Measurements from ENCODE around the gene SCYGR6.
"Not testable (repeated sequence)": the region's sequence is repeated elsewhere in the genome, so short reads cannot be mapped to it uniquely, and the experiment has no call there.

Gene SCYGR6

DNA sequence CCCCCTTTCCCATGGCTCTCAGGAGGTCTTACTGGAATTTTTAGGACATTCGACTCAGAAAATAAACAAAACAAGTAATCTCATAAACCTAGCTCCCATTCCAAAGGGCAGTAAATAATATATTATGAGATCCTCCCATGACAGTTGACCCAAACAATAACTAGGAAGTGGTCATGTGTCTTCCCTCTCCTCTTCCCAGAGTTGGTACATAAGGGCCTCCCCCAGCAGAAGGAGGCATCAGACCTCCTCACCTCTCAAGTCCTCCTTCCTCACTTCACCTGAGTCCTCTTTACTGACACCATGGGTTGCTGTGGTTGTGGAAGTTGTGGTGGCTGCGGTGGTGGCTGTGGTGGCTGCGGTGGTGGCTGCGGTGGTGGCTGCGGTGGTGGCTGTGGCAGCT, 3.5 kb upstream of the SCYGR6 start, which contains the start of gene SCYGR7:
SCYGR7 (plus strand) TSS at position 301 of the 400 bp plus-strand sequence; CDS start at position 301, 0 bp downstream.
- ChIA-PET POLR2A (interaction anchor here (0.6 kb wide), 1 partner anchor 12 kb away, joined by 3 read pairs; no protein-coding TSS in a partner anchor), CTCF (no interaction called here)
- TF ChIP-seq ZNF658 (tag by site-specific recombination; IDR thresholded peaks at IDR 0.05) (no peak), ZIC2 (tag by site-specific recombination; IDR thresholded peaks at IDR 0.05) (no peak), ZNF473 (tag by site-specific recombination; IDR thresholded peaks at IDR 0.05) (no peak), ZNF501 (tag by site-specific recombination; IDR thresholded peaks at IDR 0.05) (no peak)
- TF ChIP-seq, protein P1, sequence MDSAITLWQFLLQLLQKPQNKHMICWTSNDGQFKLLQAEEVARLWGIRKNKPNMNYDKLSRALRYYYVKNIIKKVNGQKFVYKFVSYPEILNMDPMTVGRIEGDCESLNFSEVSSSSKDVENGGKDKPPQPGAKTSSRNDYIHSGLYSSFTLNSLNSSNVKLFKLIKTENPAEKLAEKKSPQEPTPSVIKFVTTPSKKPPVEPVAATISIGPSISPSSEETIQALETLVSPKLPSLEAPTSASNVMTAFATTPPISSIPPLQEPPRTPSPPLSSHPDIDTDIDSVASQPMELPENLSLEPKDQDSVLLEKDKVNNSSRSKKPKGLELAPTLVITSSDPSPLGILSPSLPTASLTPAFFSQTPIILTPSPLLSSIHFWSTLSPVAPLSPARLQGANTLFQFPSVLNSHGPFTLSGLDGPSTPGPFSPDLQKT (IDR thresholded peaks at IDR 0.05; ENCODE audit: borderline replicate concordance, low read depth, low read length): no peak
- TF ChIP-seq, protein P2, sequence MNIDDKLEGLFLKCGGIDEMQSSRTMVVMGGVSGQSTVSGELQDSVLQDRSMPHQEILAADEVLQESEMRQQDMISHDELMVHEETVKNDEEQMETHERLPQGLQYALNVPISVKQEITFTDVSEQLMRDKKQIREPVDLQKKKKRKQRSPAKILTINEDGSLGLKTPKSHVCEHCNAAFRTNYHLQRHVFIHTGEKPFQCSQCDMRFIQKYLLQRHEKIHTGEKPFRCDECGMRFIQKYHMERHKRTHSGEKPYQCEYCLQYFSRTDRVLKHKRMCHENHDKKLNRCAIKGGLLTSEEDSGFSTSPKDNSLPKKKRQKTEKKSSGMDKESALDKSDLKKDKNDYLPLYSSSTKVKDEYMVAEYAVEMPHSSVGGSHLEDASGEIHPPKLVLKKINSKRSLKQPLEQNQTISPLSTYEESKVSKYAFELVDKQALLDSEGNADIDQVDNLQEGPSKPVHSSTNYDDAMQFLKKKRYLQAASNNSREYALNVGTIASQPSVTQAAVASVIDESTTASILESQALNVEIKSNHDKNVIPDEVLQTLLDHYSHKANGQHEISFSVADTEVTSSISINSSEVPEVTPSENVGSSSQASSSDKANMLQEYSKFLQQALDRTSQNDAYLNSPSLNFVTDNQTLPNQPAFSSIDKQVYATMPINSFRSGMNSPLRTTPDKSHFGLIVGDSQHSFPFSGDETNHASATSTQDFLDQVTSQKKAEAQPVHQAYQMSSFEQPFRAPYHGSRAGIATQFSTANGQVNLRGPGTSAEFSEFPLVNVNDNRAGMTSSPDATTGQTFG (tag by site-specific recombination; IDR thresholded peaks at IDR 0.05; ENCODE audit: borderline replicate concordance): no peak
- Histone ChIP-seq H3K9me3 (ENCODE audit: control insufficient read depth, insufficient read depth, low read depth, low read length) (no peaks in the 10 kb centered on the region), H3K4me1 (ENCODE audit: control insufficient read depth, insufficient read depth, low read length) (no peaks in the 10 kb centered on the region), H3K4me3 (ENCODE audit: low read depth, low read length) (no peak within 1 kb of the TSS), H3K36me3 (ENCODE audit: control insufficient read depth in 2 of 2, insufficient read depth in 1 of 2, low read length in 2 of 2) (no peaks in the 10 kb centered on the region), H3K27ac (ENCODE audit: extremely low read depth, low read depth, low read length) (no peak within 1 kb of the TSS)

DNA sequence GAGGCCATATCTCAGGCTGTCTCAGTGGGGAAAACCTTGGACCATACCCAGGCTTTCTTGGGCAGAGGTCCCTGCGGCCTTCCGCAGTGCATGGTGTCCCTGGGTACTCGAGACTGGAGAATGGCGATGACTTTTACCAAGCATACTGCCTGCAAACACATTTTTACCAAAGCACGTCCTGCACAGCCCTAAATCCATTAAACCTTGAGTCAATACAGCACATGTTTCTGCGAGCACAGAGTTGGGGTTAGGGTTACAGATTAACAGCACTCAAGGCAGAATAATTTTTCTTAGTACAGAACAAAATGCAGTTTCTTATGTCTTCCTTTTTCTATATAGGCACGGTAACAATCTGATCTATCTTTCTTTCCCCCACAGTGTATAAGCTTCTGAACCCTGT, 1.7 kb downstream of the SCYGR6 start:
- POLR2A ChIA-PET; H3K4me1 ChIP-seq (ENCODE audit: control insufficient read depth, insufficient read depth, low read length); H3K9me3 ChIP-seq (ENCODE audit: control insufficient read depth, insufficient read depth, low read depth, low read length); H3K27ac ChIP-seq (ENCODE audit: extremely low read depth, low read depth, low read length); H3K36me3 ChIP-seq (ENCODE audit: control insufficient read depth in 2 of 2, insufficient read depth in 1 of 2, low read length in 2 of 2); H3K4me3 ChIP-seq (ENCODE audit: low read depth, low read length): not testable (repeated sequence)
- CTCF ChIA-PET: interaction anchor here (0.9 kb wide), 1 partner anchor 39 kb away, joined by 4 read pairs; no protein-coding TSS in a partner anchor

DNA sequence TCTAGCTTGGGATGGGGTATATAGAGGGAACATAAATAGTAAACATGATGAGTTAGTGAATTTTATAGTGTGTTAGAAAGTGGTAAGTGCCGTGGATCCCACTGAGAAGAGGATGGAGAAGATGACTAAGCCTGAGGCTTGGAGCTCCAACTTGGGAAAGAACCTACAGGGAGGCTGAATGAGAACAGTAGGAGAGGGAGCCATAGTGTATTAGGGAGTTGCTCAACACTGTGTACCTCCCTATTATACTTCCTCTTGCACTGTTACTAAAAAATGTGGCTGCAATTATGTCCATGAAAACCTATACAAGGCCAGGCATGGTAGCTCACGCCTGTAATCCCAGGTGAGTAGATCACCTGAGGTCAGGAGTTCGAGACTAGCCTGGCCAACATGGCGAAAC, 3.9 kb downstream of the SCYGR6 start:
- Histone ChIP-seq H3K36me3 (ENCODE audit: control insufficient read depth in 2 of 2, insufficient read depth in 1 of 2, low read length in 2 of 2) (no peaks in the 10 kb centered on the region), H3K27ac (ENCODE audit: extremely low read depth, low read depth, low read length) (no peak overlapping the region), H3K9me3 (ENCODE audit: control insufficient read depth, insufficient read depth, low read depth, low read length) (no peaks in the 10 kb centered on the region), H3K4me3 (ENCODE audit: low read depth, low read length) (no peak overlapping the region), H3K4me1 (ENCODE audit: control insufficient read depth, insufficient read depth, low read length) (no peaks in the 10 kb centered on the region)
- POLR2A ChIA-PET: no interaction called here
- TF ChIP-seq WT1 (tag by site-specific recombination; IDR thresholded peaks at IDR 0.05) (no peak), ZNF341 (tag by site-specific recombination; IDR thresholded peaks at IDR 0.05; ENCODE audit: low read depth) (no peak), ZIC2 (tag by site-specific recombination; IDR thresholded peaks at IDR 0.05) (0 out of 2 replicates have a peak, but pooled peaks have one; percentile 15)
- CTCF ChIA-PET: no interaction called here

DNA sequence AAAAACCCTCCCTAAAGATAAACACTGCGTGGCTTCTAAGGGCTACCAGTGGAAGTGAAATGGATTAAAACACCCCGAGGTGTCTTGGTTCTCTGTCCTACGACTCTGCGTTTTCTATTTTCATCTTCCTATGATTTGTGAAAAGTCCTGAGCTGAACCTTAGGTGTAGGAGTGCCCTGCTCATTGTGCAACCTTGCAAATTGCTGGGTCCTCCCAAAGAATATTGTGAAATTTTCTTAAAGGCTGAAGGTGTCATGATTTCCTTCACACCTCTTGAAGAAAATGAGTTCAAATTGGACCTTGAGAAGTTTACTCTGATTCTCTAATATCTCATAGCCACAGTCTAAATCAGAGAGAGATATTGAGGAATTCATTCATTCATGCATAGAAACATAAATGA, 4.9 kb downstream of the SCYGR6 start:
- TF ChIP-seq WT1 (tag by site-specific recombination; IDR thresholded peaks at IDR 0.05) (no peak), ZNF266 (tag by site-specific recombination; IDR thresholded peaks at IDR 0.05; ENCODE audit: low read depth) (no peak), ZNF707 (tag by site-specific recombination; IDR thresholded peaks at IDR 0.05) (no peak), ZNF510 (tag by site-specific recombination; IDR thresholded peaks at IDR 0.05; ENCODE audit: insufficient replicate concordance) (no peak), GLI4 (tag by site-specific recombination; IDR thresholded peaks at IDR 0.05) (no peak), YY2 (tag by site-specific recombination; IDR thresholded peaks at IDR 0.05) (no peak), KLF1 (tag by site-specific recombination; IDR thresholded peaks at IDR 0.05) (no peak)

More for the DNA sequence above, 4.9 kb downstream of the SCYGR6 start:
- Histone ChIP-seq H3K27ac (ENCODE audit: extremely low read depth, low read depth, low read length) (no peak overlapping the region), H3K36me3 (ENCODE audit: control insufficient read depth in 2 of 2, insufficient read depth in 1 of 2, low read length in 2 of 2) (no peaks in the 10 kb centered on the region), H3K4me1 (ENCODE audit: control insufficient read depth, insufficient read depth, low read length) (no peaks in the 10 kb centered on the region), H3K4me3 (ENCODE audit: low read depth, low read length) (no peak overlapping the region), H3K9me3 (ENCODE audit: control insufficient read depth, insufficient read depth, low read depth, low read length) (no peaks in the 10 kb centered on the region)
- POLR2A ChIA-PET: no interaction called here
- CTCF ChIA-PET: interaction anchor here (0.6 kb wide), 1 partner anchor 246 kb away, joined by 3 read pairs; no protein-coding TSS in a partner anchor
